ENCODE results near the gene BAIAP2. TPM values are rescaled to one million over a fixed set of nuclear protein-coding genes. Genes with fewer than 3 reads are reported as not detected.

Gene BAIAP2
- total and polyA plus RNA-seq, 2 of the 13 experiments (the other 11 are each of a cell fraction or from before 2014, with no cell fraction given) = 22.5 to 24.0 TPM

- no peak for TF ChIP-seq PPARG (CRISPR knock-in tag; conservative IDR thresholded peaks at IDR 0.05)
- TF ChIP-seq, protein P1, sequence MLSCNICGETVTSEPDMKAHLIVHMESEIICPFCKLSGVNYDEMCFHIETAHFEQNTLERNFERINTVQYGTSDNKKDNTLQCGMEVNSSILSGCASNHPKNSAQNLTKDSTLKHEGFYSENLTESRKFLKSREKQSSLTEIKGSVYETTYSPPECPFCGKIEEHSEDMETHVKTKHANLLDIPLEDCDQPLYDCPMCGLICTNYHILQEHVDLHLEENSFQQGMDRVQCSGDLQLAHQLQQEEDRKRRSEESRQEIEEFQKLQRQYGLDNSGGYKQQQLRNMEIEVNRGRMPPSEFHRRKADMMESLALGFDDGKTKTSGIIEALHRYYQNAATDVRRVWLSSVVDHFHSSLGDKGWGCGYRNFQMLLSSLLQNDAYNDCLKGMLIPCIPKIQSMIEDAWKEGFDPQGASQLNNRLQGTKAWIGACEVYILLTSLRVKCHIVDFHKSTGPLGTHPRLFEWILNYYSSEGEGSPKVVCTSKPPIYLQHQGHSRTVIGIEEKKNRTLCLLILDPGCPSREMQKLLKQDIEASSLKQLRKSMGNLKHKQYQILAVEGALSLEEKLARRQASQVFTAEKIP (CRISPR knock-in tag; IDR thresholded peaks at IDR 0.05; ENCODE audit: borderline replicate concordance) = no peak
- no peak for TF ChIP-seq ZNF282 (IDR thresholded peaks at IDR 0.05; ENCODE audit: partially characterized antibody)
- no peak for TF ChIP-seq ZNF101 (CRISPR knock-in tag; IDR thresholded peaks at IDR 0.05; ENCODE audit: borderline replicate concordance, low read depth)
- no peak for TF ChIP-seq SRF (IDR thresholded peaks at IDR 0.05; ENCODE audit: low read depth, low read length)
- no peak for TF ChIP-seq ZNF646 (CRISPR knock-in tag; IDR thresholded peaks at IDR 0.05)
- no peak for TF ChIP-seq DR1 (CRISPR knock-in tag; IDR thresholded peaks at IDR 0.05)
- TF ChIP-seq HDAC6 (IDR thresholded peaks at IDR 0.05; ENCODE audit: low read depth, low read length) = no peak
- no peak for TF ChIP-seq KDM2A (CRISPR knock-in tag; IDR thresholded peaks at IDR 0.05; ENCODE audit: borderline replicate concordance, low read depth)
- TF ChIP-seq MBD4 (IDR thresholded peaks at IDR 0.05; ENCODE audit: borderline replicate concordance, low read length) = no peak
- no peak for TF ChIP-seq RFX3 (CRISPR knock-in tag; IDR thresholded peaks at IDR 0.05)
- no peak for TF ChIP-seq MXD1 (CRISPR knock-in tag; IDR thresholded peaks at IDR 0.05)
- 0 out of 2 replicates have a peak, but pooled peaks have one; percentile 17 for TF ChIP-seq RXRA (CRISPR knock-in tag; IDR thresholded peaks at IDR 0.05)
- 0 out of 2 replicates have a peak, but pooled peaks have one; percentile 33 for TF ChIP-seq SALL2 (CRISPR knock-in tag; IDR thresholded peaks at IDR 0.05)
- TF ChIP-seq, protein P2, sequence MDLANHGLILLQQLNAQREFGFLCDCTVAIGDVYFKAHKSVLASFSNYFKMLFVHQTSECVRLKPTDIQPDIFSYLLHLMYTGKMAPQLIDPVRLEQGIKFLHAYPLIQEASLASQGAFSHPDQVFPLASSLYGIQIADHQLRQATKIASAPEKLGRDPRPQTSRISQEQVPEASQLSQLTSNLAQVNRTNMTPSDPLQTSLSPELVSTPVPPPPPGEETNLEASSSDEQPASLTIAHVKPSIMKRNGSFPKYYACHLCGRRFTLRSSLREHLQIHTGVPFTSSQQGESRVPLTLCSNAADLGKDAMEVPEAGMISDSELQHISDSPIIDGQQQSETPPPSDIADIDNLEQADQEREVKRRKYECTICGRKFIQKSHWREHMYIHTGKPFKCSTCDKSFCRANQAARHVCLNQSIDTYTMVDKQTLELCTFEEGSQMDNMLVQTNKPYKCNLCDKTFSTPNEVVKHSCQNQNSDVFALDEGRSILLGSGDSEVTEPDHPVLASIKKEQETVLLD (CRISPR knock-in tag; IDR thresholded peaks at IDR 0.05; ENCODE audit: low read depth) = no peak
- no peak for TF ChIP-seq ZSCAN30 (CRISPR knock-in tag; IDR thresholded peaks at IDR 0.05)
Observed at GRCh38 chr17:81045590-81046095, 10.7 kb downstream of the BAIAP2 start (continued).
